ENCODE measurements around the gene SIPA1. TPM values are rescaled to one million over a fixed set of nuclear protein-coding genes. Genes with fewer than 3 reads are reported as not detected.
A peak's percentile ranks its signal among the peaks of the same experiment; 100 is the strongest.

Gene SIPA1, protein sequence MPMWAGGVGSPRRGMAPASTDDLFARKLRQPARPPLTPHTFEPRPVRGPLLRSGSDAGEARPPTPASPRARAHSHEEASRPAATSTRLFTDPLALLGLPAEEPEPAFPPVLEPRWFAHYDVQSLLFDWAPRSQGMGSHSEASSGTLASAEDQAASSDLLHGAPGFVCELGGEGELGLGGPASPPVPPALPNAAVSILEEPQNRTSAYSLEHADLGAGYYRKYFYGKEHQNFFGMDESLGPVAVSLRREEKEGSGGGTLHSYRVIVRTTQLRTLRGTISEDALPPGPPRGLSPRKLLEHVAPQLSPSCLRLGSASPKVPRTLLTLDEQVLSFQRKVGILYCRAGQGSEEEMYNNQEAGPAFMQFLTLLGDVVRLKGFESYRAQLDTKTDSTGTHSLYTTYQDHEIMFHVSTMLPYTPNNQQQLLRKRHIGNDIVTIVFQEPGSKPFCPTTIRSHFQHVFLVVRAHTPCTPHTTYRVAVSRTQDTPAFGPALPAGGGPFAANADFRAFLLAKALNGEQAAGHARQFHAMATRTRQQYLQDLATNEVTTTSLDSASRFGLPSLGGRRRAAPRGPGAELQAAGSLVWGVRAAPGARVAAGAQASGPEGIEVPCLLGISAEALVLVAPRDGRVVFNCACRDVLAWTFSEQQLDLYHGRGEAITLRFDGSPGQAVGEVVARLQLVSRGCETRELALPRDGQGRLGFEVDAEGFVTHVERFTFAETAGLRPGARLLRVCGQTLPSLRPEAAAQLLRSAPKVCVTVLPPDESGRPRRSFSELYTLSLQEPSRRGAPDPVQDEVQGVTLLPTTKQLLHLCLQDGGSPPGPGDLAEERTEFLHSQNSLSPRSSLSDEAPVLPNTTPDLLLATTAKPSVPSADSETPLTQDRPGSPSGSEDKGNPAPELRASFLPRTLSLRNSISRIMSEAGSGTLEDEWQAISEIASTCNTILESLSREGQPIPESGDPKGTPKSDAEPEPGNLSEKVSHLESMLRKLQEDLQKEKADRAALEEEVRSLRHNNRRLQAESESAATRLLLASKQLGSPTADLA
- polyA plus RNA-seq (2013, experiment 1 of 2): 15.8 TPM
- polyA plus RNA-seq (2013, experiment 2 of 2): 21.8 TPM

DNA sequence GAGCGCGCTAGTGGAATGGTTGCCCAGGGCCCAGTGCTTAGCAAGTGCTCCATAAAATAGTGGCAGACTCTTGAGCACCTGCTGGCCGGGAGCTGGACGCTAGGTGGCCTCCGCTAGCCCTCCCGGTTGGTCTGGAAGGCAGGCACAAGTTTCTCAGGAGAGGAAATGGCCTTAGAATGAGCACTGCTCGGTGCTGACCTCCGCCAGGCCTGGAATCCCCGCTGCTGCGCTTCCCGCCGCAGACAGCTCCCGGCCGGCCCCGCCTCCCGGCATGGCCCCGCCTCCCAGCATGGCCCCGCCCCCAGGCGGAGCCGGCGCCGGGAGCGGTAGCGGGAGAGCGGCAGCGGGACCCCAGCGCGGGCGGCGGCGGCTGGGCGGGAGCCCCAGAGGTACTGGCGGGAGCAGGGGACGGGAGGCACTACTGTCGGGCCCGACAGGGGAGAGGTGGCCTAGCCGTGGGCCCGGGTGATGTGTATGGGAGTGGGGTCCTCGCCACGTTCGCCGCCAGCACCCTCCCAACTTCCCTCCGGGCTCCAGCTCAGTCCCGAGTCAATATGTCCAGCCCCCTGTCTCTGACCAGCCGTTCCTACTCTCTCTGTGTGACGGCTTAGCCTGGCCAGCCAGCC is at the start of gene SIPA1:
TSS of gene SIPA1 (plus strand) at position 308 of the 626 bp plus-strand sequence. CDS start 2,821 bp downstream, outside the sequence.
- Histone ChIP-seq H3K9ac (ENCODE audit: low read depth, low read length) (peak within 1 kb of the TSS; percentile 80), H3K4me1 (ENCODE audit: insufficient read depth, low read length) (peaks cover 14% of the 10 kb centered on the region), H3K36me3 (ENCODE audit: insufficient read depth, low read length) (peaks cover 43% of the 10 kb centered on the region), H3K4me3 (ENCODE audit: low read length) (peak within 1 kb of the TSS; percentile 76), H3K27me3 (ENCODE audit: insufficient read depth, low read length) (no peaks in the 10 kb centered on the region), H3K27ac (ENCODE audit: low read depth, low read length) (peak within 1 kb of the TSS; percentile 78), H3K9me3 (ENCODE audit: insufficient read depth, low read depth, low read length) (no peaks in the 10 kb centered on the region)
- 4% methylated on average over 44 of the region's 46 CpGs for WGBS

DNA sequence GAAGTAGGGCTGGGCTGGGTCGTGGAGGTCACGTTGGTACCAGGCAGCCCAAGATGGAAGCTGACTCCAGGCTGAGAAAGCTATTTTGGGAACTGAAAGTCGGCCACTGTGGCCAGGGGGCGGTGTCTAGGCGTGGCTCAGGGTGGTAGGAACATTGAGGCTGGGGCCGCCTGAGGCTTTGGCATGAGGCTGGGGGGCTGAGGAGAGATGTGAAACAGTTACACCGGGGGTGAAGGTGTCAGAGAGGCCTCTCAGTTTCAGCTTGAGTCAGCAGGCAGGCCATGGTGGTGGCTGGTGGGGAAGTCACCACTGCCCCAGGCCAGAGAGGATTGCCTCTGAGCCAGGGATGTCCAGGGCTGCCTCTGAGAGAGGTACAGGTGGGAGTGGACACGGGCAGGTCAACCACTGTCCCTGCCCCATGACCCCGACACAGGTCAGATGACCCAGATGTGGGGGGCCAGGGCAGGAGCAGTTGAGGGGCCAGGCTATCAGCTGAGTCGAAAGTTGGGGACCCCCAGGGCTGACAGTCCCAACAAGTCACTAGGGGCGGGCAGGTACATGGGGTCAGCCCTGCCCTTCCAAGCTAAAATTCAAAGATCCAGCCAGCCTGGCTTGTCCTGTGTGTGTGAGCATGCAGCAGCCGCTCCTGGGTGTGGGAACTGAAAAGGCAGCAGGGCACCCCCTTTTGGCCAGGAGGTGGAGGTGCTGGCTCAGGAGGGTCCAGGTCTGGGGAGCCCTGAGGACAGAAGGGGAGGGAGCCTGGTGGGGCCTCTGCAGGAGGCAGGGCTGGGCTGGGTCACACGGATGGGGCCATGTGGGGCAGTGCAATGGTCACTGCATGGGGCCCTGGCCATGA is 49.5 kb upstream of the SIPA1 start:
- Histone ChIP-seq H3K4me3 (ENCODE audit: low read length) (no peak overlapping the region), H3K27ac (ENCODE audit: low read depth, low read length) (no peak overlapping the region), H3K9ac (ENCODE audit: low read depth, low read length) (no peak overlapping the region), H3K36me3 (ENCODE audit: insufficient read depth, low read length) (no peaks in the 10 kb centered on the region), H3K9me3 (ENCODE audit: insufficient read depth, low read depth, low read length) (no peaks in the 10 kb centered on the region), H3K4me1 (ENCODE audit: insufficient read depth, low read length) (0 out of 2 replicates have a peak, but pooled peaks cover 6% of the 10 kb centered on the region), H3K27me3 (ENCODE audit: insufficient read depth, low read length) (peaks cover 75% of the 10 kb centered on the region)
- WGBS: 70% methylated on average over 13 of the region's 13 CpGs

DNA sequence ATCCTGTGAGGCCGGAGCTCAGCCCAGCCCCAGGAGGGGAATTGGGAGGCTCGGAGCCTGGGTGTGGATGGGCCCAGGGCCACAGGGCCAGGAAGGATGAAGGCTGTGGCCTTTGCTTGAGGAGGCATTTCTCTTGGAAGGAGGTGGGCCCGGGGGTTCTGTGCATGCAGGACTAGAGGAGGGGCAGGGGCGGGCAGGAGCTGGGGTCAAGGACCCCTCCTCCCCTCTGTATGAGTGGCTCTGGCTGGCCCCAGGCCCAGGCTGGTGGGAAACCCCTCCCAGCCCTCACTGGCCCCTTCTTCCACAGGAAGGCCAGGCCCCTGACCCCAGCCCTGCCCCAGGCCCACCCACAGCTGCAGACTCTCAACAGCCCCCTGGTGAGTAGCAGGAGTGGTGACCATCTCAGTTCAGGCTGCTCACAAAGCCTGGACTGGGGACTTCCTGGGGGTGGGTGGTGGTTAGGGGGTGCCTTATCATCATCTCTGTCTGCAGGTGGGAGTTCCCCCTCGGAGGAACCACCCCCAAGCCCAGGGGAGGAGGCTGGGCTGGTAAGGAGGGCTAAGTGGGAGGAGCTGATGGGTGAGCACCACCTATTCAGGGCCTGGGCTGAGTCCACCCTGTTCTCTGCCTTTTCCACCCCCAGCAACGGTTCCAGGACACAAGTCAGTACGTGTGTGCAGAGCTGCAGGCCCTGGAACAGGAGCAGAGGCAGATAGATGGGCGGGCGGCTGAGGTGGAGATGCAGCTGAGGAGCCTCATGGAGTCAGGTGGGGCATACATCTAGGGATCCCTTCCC is 48.3 kb upstream of the SIPA1 start:
- Histone ChIP-seq H3K9ac (ENCODE audit: low read depth, low read length) (no peak overlapping the region), H3K4me3 (ENCODE audit: low read length) (no peak overlapping the region), H3K27me3 (ENCODE audit: insufficient read depth, low read length) (peaks cover 69% of the 10 kb centered on the region), H3K36me3 (ENCODE audit: insufficient read depth, low read length) (no peaks in the 10 kb centered on the region), H3K4me1 (ENCODE audit: insufficient read depth, low read length) (0 out of 2 replicates have a peak, but pooled peaks cover 3% of the 10 kb centered on the region), H3K27ac (ENCODE audit: low read depth, low read length) (no peak overlapping the region), H3K9me3 (ENCODE audit: insufficient read depth, low read depth, low read length) (no peaks in the 10 kb centered on the region)
- 84% methylated on average over 9 of the region's 9 CpGs for WGBS

DNA sequence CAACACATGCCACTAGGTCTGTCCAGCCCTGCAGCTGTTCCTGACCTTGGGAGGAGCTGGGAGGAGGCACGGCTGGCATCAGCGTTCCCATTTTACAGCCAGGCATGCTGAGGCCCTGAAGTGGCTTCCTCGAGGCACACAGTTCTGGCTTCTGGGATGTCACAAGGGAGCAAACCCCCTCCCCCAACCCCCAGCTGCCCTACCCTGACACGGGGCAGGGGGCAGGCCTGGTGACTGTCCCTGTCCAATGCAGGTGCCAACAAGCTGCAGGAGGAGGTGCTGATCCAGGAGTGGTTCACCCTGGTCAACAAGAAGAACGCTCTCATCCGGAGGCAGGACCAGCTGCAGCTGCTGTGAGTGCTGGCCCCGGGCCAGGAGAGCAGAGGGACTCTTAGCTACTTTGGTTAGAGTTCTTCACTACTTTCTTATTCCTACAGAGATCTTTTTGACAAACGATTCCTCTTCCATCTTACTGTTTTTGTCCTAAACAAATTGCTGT is 47.6 kb upstream of the SIPA1 start:
- H3K36me3 ChIP-seq (ENCODE audit: insufficient read depth, low read length): no peaks in the 10 kb centered on the region
- 87% methylated on average over 8 of the region's 8 CpGs for WGBS
- H3K4me1 ChIP-seq (ENCODE audit: insufficient read depth, low read length): 0 out of 2 replicates have a peak, but pooled peaks cover 3% of the 10 kb centered on the region
- H3K9me3 ChIP-seq (ENCODE audit: insufficient read depth, low read depth, low read length): no peaks in the 10 kb centered on the region
- H3K9ac ChIP-seq (ENCODE audit: low read depth, low read length): no peak overlapping the region
- H3K4me3 ChIP-seq (ENCODE audit: low read length): no peak overlapping the region
- H3K27ac ChIP-seq (ENCODE audit: low read depth, low read length): no peak overlapping the region
- H3K27me3 ChIP-seq (ENCODE audit: insufficient read depth, low read length): peaks cover 63% of the 10 kb centered on the region

DNA sequence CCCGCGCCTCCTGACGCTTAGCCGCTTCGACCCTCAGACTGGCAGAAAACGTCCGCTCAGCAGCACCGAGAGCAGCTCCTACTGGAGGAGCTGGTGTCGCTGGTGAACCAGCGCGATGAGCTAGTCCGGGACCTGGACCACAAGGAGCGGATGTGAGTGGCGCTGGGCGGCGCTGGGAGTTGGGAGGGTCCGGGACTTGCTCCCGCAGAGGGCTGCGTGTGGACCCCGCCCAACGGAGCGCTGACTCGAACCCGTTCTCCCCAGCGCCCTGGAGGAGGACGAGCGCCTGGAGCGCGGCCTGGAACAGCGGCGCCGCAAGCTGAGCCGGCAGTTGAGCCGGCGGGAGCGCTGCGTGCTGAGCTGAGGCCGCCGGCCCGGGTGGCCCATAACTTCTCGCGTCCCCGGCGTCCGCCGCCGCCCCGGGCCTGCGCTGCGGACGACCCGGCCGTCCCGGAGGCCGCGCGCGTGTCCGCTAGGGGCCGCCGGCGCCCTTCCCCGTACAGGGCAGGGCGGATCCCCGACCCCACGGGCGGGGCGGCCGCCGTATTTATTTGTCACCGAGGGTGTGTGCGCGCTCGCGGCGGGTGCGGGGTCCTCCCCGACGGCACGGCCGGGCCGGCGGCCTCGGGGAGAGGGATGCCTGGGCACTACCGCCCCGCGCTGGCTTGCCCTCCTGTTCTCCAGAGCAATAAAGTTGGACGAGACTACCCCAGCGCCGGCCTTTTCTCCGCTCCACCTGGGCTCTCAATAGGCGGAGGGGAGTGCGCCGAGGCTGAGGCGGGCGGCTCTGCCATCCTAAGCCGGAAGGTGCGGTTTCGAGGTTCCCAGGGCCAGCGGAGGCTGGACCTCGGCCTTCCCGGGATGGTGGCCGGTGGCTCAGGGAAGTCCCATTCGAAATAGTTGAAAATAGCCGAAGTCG is 45.7 kb upstream of the SIPA1 start:
- Histone ChIP-seq H3K9me3 (ENCODE audit: insufficient read depth, low read depth, low read length) (no peaks in the 10 kb centered on the region), H3K4me3 (ENCODE audit: low read length) (peak overlapping the region; percentile 62), H3K27ac (ENCODE audit: low read depth, low read length) (no peak overlapping the region), H3K27me3 (ENCODE audit: insufficient read depth, low read length) (peaks cover 46% of the 10 kb centered on the region), H3K9ac (ENCODE audit: low read depth, low read length) (peak overlapping the region; percentile 47), H3K4me1 (ENCODE audit: insufficient read depth, low read length) (0 out of 2 replicates have a peak, but pooled peaks cover 3% of the 10 kb centered on the region), H3K36me3 (ENCODE audit: insufficient read depth, low read length) (no peaks in the 10 kb centered on the region)
- WGBS: 3% methylated on average over 106 of the region's 106 CpGs

DNA sequence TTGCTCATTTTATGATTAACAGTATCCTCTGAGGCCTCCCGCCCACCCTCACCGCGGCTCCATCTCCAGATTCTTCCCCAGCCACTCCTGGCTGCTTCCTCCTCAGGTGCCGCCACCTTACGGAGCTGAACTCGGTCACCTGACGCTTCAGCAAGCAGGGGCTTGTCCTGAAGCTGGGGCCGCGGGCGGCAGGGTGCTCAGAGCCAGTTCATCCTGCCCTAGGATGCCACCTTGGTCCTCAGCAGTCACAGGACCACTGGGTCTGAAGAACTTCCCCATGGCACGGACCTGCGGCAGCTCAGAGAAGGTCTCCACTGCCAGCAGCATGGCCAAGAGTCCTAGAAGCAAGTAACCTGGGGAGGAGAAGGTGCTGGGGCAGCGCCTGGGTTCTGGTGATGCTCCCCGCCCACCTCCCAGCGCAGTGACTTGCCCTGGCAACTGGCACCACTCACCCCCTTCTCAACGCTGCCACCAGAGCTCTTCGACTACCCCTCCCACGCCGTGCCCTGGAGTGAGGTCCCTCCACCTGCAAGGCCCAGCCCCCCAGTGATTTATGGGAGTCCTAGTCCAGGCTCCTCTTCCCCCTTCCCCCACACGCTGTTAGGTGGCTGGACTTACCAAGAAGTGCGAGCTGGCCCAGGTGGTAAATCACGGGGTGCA is 44.9 kb upstream of the SIPA1 start:
- 65% methylated on average over 22 of the region's 22 CpGs for WGBS
- Histone ChIP-seq H3K9me3 (ENCODE audit: insufficient read depth, low read depth, low read length) (no peaks in the 10 kb centered on the region), H3K27me3 (ENCODE audit: insufficient read depth, low read length) (peaks cover 44% of the 10 kb centered on the region), H3K9ac (ENCODE audit: low read depth, low read length) (no peak overlapping the region), H3K27ac (ENCODE audit: low read depth, low read length) (no peak overlapping the region), H3K36me3 (ENCODE audit: insufficient read depth, low read length) (peaks cover 4% of the 10 kb centered on the region; the same call in 1 of the 2 replicates), H3K4me3 (ENCODE audit: low read length) (peak overlapping the region; percentile 62), H3K4me1 (ENCODE audit: insufficient read depth, low read length) (0 out of 2 replicates have a peak, but pooled peaks cover 3% of the 10 kb centered on the region)

DNA sequence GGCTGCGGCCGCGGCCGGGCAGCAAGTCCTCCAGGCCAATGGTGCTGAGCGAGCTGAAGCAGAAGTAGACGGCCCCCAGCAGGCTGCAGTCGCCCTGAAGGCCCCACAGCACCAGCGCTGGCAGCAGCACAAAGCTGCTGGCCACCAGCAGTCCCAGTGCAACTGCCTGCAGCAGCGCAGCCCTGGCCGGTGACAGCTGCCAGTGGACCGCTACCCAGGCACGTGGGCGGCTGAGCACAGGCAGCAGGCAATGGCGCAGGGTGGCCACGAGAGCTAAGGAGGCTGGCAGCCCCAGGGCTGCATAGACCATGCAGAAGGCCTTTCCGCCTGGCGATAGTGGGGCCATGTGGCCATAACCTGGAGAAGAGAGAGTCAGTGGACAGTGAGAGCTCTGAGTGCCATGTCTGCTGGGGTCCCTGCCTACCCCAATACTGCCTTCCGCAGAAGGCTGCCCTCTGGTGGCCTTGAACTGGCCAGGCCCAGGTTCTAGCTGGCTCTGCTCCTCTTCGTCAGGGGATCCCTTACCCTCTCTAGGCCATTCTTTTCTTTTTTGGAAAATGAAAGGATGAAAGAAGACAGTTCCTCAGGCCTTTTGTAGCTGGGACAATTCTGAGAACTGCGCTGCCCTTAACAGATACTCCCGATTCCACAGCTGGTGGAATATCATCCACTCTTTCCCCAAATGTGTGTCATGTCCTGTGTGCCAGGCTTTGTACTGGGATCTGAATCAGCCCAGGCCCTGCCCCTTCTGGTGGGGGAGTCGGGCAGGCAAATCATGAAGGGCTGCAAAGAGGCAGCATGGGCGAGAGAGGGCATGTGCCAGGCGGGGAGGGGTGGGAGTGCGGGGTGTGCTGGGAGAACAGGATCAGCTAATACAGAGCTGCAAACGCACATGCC is 44.1 kb upstream of the SIPA1 start:
- Histone ChIP-seq H3K4me3 (ENCODE audit: low read length) (no peak overlapping the region), H3K4me1 (ENCODE audit: insufficient read depth, low read length) (0 out of 2 replicates have a peak, but pooled peaks cover 3% of the 10 kb centered on the region), H3K27me3 (ENCODE audit: insufficient read depth, low read length) (peaks cover 44% of the 10 kb centered on the region), H3K9ac (ENCODE audit: low read depth, low read length) (no peak overlapping the region), H3K36me3 (ENCODE audit: insufficient read depth, low read length) (peaks cover 9% of the 10 kb centered on the region), H3K9me3 (ENCODE audit: insufficient read depth, low read depth, low read length) (no peaks in the 10 kb centered on the region), H3K27ac (ENCODE audit: low read depth, low read length) (no peak overlapping the region)
- WGBS: 86% methylated on average over 26 of the region's 26 CpGs

DNA sequence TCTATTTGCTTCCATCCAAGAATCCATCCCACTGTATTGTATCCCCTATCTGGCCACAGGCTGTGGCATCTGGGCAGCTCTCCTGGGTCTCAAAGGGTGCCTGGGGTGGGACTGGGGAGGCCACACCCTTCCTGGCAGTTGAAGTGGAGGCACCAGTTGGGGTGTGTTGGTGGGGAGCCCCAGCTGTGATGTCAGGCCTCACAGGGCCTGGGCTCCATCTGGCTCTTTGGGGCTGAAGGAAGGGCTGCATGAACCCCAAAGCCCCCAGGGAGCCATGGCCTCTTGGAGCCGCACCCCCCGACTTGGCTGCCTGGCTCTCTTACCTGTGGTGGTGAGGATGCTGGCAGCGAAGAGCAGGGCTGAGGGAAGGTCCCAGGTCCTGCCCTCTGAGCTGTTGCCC is 42.8 kb upstream of the SIPA1 start:
- Histone ChIP-seq H3K9ac (ENCODE audit: low read depth, low read length) (no peak overlapping the region), H3K4me1 (ENCODE audit: insufficient read depth, low read length) (0 out of 2 replicates have a peak, but pooled peaks cover 3% of the 10 kb centered on the region), H3K4me3 (ENCODE audit: low read length) (no peak overlapping the region), H3K9me3 (ENCODE audit: insufficient read depth, low read depth, low read length) (no peaks in the 10 kb centered on the region), H3K27ac (ENCODE audit: low read depth, low read length) (no peak overlapping the region), H3K36me3 (ENCODE audit: insufficient read depth, low read length) (peaks cover 11% of the 10 kb centered on the region), H3K27me3 (ENCODE audit: insufficient read depth, low read length) (peaks cover 39% of the 10 kb centered on the region)
- WGBS: 94% methylated on average over 3 of the region's 3 CpGs

Measured in HUES64 (cell line).